Measurements from ENCODE around the gene AOPEP.

The AOPEP gene

GRCh38 chr9:95025213-95026147 is 299.0 kb downstream of the AOPEP start:
- peak; percentile 85 for DNase-seq

- DNase-seq: no peak
Observed at GRCh38 chr9:95026148-95026524, 299.6 kb downstream of the AOPEP start.

- DNase-seq: peak; percentile 88
Observed at GRCh38 chr9:95027914-95028852, 301.7 kb downstream of the AOPEP start.

- peak; percentile 87 for DNase-seq
Observed at GRCh38 chr9:95028853-95029219, 302.3 kb downstream of the AOPEP start.

- peak; percentile 72 for DNase-seq
Observed at GRCh38 chr9:95029288-95029687, 302.8 kb downstream of the AOPEP start.

- no peak for DNase-seq
Observed at GRCh38 chr9:95029720-95030119, 303.2 kb downstream of the AOPEP start.

- no peak for DNase-seq
Observed at GRCh38 chr9:95030344-95030743, 303.8 kb downstream of the AOPEP start.

- DNase-seq: peak; percentile 76
Observed at GRCh38 chr9:95030920-95031642, 304.6 kb downstream of the AOPEP start.

- peak; percentile 97 for DNase-seq
Observed at GRCh38 chr9:95031711-95032461, 305.4 kb downstream of the AOPEP start.

GRCh38 chr9:95032580-95033341 is 306.3 kb downstream of the AOPEP start:
- DNase-seq: peak; percentile 82

- no peak for DNase-seq
Observed at GRCh38 chr9:95035846-95036245, 309.3 kb downstream of the AOPEP start.

- DNase-seq: no peak
Observed at GRCh38 chr9:95036676-95037075, 310.2 kb downstream of the AOPEP start.

GRCh38 chr9:95037789-95038521 is 311.5 kb downstream of the AOPEP start:
- no peak for DNase-seq

- no peak for DNase-seq
Observed at GRCh38 chr9:95038666-95039065, 312.2 kb downstream of the AOPEP start.

- no peak for DNase-seq
Observed at GRCh38 chr9:95040106-95040505, 313.6 kb downstream of the AOPEP start.

GRCh38 chr9:95043826-95044225 is 317.3 kb downstream of the AOPEP start:
- peak; percentile 72 for DNase-seq

GRCh38 chr9:95044731-95045508 is 318.4 kb downstream of the AOPEP start:
- peak; percentile 95 for DNase-seq

GRCh38 chr9:95045751-95046150 is 319.3 kb downstream of the AOPEP start:
- peak; percentile 83 for DNase-seq

GRCh38 chr9:95047452-95048224 is 321.1 kb downstream of the AOPEP start:
- DNase-seq: peak; percentile 58
